HepG2 (cell line): ENCODE measurements around the gene LYPLA2. TPM values are rescaled to one million over a fixed set of nuclear protein-coding genes. Genes with fewer than 3 reads are reported as not detected.

ENCODE experiments used
- ARHGAP35 ChIP-seq: sonication (generic); formaldehyde crosslinking; IDR thresholded peaks from 2 replicates; pipeline ENCODE4 v1.9.0; 2022; ENCODE audit warnings: mild to moderate bottlenecking, inconsistent platforms, moderate library complexity, missing genetic modification reagents, borderline replicate concordance
- FOSL2 ChIP-seq: sonication (generic); formaldehyde crosslinking; IDR thresholded peaks from 2 replicates; pipeline ENCODE4 v1.4.0; 2020; ENCODE audit warnings: missing genetic modification reagents
- MXD4 ChIP-seq: IDR thresholded peaks from 2 replicates; pipeline ENCODE4 v1.6.1; 2016; ENCODE audit warnings: mild to moderate bottlenecking, missing biosample characterization, missing genetic modification reagents
- POLR2AphosphoS2 ChIP-seq: IDR thresholded peaks from 2 replicates; pipeline ENCODE4 v1.6.1; 2011; ENCODE audit warnings: low read depth, low read length, improper control_type of control experiment
- SAP130 ChIP-seq: IDR thresholded peaks from 2 replicates; pipeline ENCODE4 v1.6.1; 2016; ENCODE audit warnings: low read depth
- ZBTB34 ChIP-seq: sonication (generic); formaldehyde crosslinking; IDR thresholded peaks from 2 replicates; pipeline ENCODE4 v1.8.0; 2022; ENCODE audit warnings: mild to moderate bottlenecking, missing genetic modification reagents
- ZBTB4 ChIP-seq: sonication (generic); formaldehyde crosslinking; IDR thresholded peaks from 2 replicates; pipeline ENCODE4 v1.4.0; 2020; ENCODE audit warnings: missing genetic modification reagents, mild to moderate bottlenecking, borderline replicate concordance
- ZMYM3 ChIP-seq: sonication (generic); formaldehyde crosslinking; IDR thresholded peaks from 2 replicates; pipeline ENCODE4 v1.5.1; 2020; ENCODE audit warnings: mild to moderate bottlenecking, missing genetic modification reagents
- polyA plus RNA-seq, 8 experiments: library from polyadenylated mRNA; depleted of rRNA in 3 of 8; stranded (reverse) in 7 of 8; unstranded in 1 of 8; fragments of >200 nt; fragmentation: Illumina TruSeq in 4 of 8; extraction: Trizol in 4 of 8; gene quantifications; 2 replicates each; pipeline versions ENCODE4 v1.2.1 to v1.2.3, GENCODE V29; 2011 to 2016; ENCODE audit warnings: low read depth in 4 of 8, missing spikeins in 1 of 8, mixed read lengths in 1 of 8; ENCODE audit not compliant: insufficient read depth in 1 of 8
- total RNA-seq, 5 experiments: library from RNA; depleted of rRNA; stranded (reverse); fragments of >200 nt; fragmentation: Illumina TruSeq; extraction: Trizol; gene quantifications; 2 replicates each; pipeline ENCODE4 v1.2.3, GENCODE V29; 2016; ENCODE audit warnings: low read depth in 1 of 5
- TF ChIP-seq, protein P1 (sequence below): sonication (generic); formaldehyde crosslinking; IDR thresholded peaks from 2 replicates; pipeline ENCODE4 v1.5.0; 2020; ENCODE audit warnings: mild to moderate bottlenecking, missing genetic modification reagents
- TF ChIP-seq, protein P2 (sequence below): IDR thresholded peaks from 2 replicates; pipeline ENCODE4 v1.6.1; 2016
- TF ChIP-seq, protein P3 (sequence below): sonication (generic); formaldehyde crosslinking; IDR thresholded peaks from 2 replicates; pipeline ENCODE4 v1.8.0; 2022; ENCODE audit warnings: mild to moderate bottlenecking, missing genetic modification reagents; ENCODE audit not compliant: insufficient replicate concordance
- TF ChIP-seq, protein P4 (sequence below): sonication (generic); formaldehyde crosslinking; IDR thresholded peaks from 2 replicates; pipeline ENCODE4 v1.4.0; 2020; ENCODE audit warnings: missing genetic modification reagents

LYPLA2 gene
- total and polyA plus RNA-seq, 2 of the 13 experiments (the other 11 are each of a cell fraction or from before 2014, with no cell fraction given) = 72.1 to 73.2 TPM

DNA sequence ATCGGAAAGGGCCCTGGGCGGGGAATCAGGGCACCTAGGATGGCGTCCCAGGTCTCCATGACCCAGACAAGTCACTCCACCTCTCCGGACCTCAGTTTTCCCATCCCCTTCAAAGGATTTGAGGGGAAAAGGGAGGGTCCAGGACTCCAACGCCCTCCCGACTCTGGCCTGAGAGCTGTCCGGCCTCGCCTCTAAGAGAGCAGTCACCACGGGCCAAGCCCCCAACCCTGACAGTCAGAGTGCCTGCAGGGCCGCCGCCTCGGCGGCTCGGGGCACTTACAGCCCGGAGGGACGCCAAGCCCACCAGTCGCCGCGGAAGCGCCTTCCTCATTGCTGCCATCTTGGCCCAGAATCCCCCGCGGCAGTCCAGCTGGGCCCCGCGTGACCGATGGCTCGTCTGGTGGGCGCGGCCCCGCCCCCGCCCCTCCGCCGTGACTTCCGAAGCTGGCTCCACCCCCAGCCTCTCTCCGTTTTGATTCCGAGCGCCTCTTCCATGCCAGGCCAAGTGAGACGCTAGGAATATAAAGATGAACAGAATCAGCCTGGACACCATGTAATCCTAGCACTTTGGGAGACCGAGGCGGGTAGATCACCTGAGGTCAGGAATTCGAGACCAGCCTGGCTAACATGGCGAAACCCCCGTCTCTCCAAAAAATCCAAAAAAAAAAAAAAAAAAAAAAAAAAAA, 34.3 kb downstream of the LYPLA2 start, which contains the start of gene HMGCL (continued):
- TF ChIP-seq FOSL2 = peak; percentile 51
- TF ChIP-seq SAP130 (CRISPR knock-in tag) = peak; percentile 91
- 0 out of 2 replicates have a peak, but pooled peaks have one; percentile 60 for TF ChIP-seq ARHGAP35 (CRISPR knock-in tag)
- TF ChIP-seq, protein P1, sequence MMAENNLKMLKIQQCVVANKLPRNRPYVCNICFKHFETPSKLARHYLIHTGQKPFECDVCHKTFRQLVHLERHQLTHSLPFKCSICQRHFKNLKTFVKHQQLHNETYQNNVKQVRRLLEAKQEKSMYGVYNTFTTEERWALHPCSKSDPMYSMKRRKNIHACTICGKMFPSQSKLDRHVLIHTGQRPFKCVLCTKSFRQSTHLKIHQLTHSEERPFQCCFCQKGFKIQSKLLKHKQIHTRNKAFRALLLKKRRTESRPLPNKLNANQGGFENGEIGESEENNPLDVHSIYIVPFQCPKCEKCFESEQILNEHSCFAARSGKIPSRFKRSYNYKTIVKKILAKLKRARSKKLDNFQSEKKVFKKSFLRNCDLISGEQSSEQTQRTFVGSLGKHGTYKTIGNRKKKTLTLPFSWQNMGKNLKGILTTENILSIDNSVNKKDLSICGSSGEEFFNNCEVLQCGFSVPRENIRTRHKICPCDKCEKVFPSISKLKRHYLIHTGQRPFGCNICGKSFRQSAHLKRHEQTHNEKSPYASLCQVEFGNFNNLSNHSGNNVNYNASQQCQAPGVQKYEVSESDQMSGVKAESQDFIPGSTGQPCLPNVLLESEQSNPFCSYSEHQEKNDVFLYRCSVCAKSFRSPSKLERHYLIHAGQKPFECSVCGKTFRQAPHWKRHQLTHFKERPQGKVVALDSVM (CRISPR knock-in tag) = 0 out of 2 replicates have a peak, but pooled peaks have one; percentile 30
- no peak for TF ChIP-seq POLR2AphosphoS2
- TF ChIP-seq, protein P2, sequence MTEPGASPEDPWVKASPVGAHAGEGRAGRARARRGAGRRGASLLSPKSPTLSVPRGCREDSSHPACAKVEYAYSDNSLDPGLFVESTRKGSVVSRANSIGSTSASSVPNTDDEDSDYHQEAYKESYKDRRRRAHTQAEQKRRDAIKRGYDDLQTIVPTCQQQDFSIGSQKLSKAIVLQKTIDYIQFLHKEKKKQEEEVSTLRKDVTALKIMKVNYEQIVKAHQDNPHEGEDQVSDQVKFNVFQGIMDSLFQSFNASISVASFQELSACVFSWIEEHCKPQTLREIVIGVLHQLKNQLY (CRISPR knock-in tag) = peak; percentile 94
- no peak for TF ChIP-seq ZBTB34
- TF ChIP-seq, protein P3, sequence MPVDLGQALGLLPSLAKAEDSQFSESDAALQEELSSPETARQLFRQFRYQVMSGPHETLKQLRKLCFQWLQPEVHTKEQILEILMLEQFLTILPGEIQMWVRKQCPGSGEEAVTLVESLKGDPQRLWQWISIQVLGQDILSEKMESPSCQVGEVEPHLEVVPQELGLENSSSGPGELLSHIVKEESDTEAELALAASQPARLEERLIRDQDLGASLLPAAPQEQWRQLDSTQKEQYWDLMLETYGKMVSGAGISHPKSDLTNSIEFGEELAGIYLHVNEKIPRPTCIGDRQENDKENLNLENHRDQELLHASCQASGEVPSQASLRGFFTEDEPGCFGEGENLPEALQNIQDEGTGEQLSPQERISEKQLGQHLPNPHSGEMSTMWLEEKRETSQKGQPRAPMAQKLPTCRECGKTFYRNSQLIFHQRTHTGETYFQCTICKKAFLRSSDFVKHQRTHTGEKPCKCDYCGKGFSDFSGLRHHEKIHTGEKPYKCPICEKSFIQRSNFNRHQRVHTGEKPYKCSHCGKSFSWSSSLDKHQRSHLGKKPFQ (CRISPR knock-in tag) = peak; percentile 84
- TF ChIP-seq, protein P4, sequence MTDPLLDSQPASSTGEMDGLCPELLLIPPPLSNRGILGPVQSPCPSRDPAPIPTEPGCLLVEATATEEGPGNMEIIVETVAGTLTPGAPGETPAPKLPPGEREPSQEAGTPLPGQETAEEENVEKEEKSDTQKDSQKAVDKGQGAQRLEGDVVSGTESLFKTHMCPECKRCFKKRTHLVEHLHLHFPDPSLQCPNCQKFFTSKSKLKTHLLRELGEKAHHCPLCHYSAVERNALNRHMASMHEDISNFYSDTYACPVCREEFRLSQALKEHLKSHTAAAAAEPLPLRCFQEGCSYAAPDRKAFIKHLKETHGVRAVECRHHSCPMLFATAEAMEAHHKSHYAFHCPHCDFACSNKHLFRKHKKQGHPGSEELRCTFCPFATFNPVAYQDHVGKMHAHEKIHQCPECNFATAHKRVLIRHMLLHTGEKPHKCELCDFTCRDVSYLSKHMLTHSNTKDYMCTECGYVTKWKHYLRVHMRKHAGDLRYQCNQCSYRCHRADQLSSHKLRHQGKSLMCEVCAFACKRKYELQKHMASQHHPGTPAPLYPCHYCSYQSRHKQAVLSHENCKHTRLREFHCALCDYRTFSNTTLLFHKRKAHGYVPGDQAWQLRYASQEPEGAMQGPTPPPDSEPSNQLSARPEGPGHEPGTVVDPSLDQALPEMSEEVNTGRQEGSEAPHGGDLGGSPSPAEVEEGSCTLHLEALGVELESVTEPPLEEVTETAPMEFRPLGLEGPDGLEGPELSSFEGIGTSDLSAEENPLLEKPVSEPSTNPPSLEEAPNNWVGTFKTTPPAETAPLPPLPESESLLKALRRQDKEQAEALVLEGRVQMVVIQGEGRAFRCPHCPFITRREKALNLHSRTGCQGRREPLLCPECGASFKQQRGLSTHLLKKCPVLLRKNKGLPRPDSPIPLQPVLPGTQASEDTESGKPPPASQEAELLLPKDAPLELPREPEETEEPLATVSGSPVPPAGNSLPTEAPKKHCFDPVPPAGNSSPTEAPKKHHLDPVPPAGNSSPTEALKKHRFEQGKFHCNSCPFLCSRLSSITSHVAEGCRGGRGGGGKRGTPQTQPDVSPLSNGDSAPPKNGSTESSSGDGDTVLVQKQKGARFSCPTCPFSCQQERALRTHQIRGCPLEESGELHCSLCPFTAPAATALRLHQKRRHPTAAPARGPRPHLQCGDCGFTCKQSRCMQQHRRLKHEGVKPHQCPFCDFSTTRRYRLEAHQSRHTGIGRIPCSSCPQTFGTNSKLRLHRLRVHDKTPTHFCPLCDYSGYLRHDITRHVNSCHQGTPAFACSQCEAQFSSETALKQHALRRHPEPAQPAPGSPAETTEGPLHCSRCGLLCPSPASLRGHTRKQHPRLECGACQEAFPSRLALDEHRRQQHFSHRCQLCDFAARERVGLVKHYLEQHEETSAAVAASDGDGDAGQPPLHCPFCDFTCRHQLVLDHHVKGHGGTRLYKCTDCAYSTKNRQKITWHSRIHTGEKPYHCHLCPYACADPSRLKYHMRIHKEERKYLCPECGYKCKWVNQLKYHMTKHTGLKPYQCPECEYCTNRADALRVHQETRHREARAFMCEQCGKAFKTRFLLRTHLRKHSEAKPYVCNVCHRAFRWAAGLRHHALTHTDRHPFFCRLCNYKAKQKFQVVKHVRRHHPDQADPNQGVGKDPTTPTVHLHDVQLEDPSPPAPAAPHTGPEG (CRISPR knock-in tag) = no peak; the same call in none of the 2 replicates
- TF ChIP-seq ZBTB4 = peak; percentile 76; the same call in 1 of the 2 replicates
- no peak; the same call in 1 of the 2 replicates for TF ChIP-seq ZMYM3 (CRISPR knock-in tag)
- 0 out of 2 replicates have a peak, but pooled peaks have one; percentile 68 for TF ChIP-seq MXD4
